DND-41 (cell line): ENCODE data around the gene PCDHGA10.

ENCODE experiments used
- ATAC-seq: fragments of 200-7000 bp; cut with Tn5 transposase; 3 replicates; pipeline ENCODE4 v1.9.1; 2021; ENCODE audit warnings: low read depth; ENCODE audit not compliant: insufficient read depth
- DNase-seq: peaks from one replicate; pipeline ENCODE4 v3.0.0-alpha.2; 2020
- H2AFZ ChIP-seq: 2 replicates; pipeline ENCODE4 v1.6.0; 2012; ENCODE audit warnings: low read depth, low read length
- H3K27ac ChIP-seq: 2 replicates; pipeline ENCODE4 v1.5.1; 2012; ENCODE audit warnings: low read length, inconsistent platforms
- H3K27me3 ChIP-seq: fragments of 200-600 bp; sonication (generic); 2 replicates; pipeline ENCODE4 v1.6.0; 2012; ENCODE audit warnings: low read length, mild to moderate bottlenecking, inconsistent platforms; ENCODE audit not compliant: insufficient read depth, poor library complexity
- H3K36me3 ChIP-seq: 2 replicates; pipeline ENCODE4 v1.5.1; 2012; ENCODE audit warnings: low read length, inconsistent platforms; ENCODE audit not compliant: insufficient read depth
- H3K4me1 ChIP-seq: 2 replicates; pipeline ENCODE4 v1.5.1; 2012; ENCODE audit warnings: mild to moderate bottlenecking, low read length; ENCODE audit not compliant: insufficient read depth
- H3K4me2 ChIP-seq: 2 replicates; pipeline ENCODE4 v1.6.0; 2012; ENCODE audit warnings: mild to moderate bottlenecking, moderate library complexity, low read length, inconsistent platforms; ENCODE audit not compliant: insufficient read depth
- H3K4me3 ChIP-seq, 2 experiments: fragments of 200-600 bp in 1 of 2; shearing (Covaris generic) in 1 of 2; 2 replicates each; pipeline ENCODE4 v1.5.1; 2012 to 2016; ENCODE audit warnings: inconsistent platforms in 2 of 2, low read length in 2 of 2, mild to moderate bottlenecking in 2 of 2, low read depth in 1 of 2, moderate library complexity in 1 of 2
- H3K79me2 ChIP-seq: 2 replicates; pipeline ENCODE4 v1.6.0; 2012; ENCODE audit warnings: low read length, inconsistent platforms; ENCODE audit not compliant: insufficient read depth
- H3K9ac ChIP-seq: 2 replicates; pipeline ENCODE4 v1.6.0; 2012; ENCODE audit warnings: low read depth, mild to moderate bottlenecking, inconsistent platforms, low read length, moderate library complexity
- H3K9me3 ChIP-seq: 2 replicates; pipeline ENCODE4 v1.5.1; 2012; ENCODE audit warnings: low read length, moderate library complexity, mild to moderate bottlenecking, inconsistent platforms; ENCODE audit not compliant: insufficient read depth, severe bottlenecking
- H4K20me1 ChIP-seq: 2 replicates; pipeline ENCODE4 v1.6.0; 2012; ENCODE audit warnings: low read length; ENCODE audit not compliant: insufficient read depth
- CTCF ChIP-seq: IDR thresholded peaks from 2 replicates; pipeline ENCODE4 v1.5.1; 2012; ENCODE audit warnings: borderline replicate concordance, low read length, moderate library complexity, mild to moderate bottlenecking; ENCODE audit not compliant: poor library complexity, severe bottlenecking; ENCODE audit errors: extremely low read depth
- EZH2 ChIP-seq: IDR thresholded peaks from 3 replicates; pipeline ENCODE4 v1.6.1; 2012; ENCODE audit warnings: borderline replicate concordance, low read depth, mild to moderate bottlenecking, moderate library complexity, low read length, inconsistent platforms; ENCODE audit not compliant: severe bottlenecking

PCDHGA10 gene

DNA sequence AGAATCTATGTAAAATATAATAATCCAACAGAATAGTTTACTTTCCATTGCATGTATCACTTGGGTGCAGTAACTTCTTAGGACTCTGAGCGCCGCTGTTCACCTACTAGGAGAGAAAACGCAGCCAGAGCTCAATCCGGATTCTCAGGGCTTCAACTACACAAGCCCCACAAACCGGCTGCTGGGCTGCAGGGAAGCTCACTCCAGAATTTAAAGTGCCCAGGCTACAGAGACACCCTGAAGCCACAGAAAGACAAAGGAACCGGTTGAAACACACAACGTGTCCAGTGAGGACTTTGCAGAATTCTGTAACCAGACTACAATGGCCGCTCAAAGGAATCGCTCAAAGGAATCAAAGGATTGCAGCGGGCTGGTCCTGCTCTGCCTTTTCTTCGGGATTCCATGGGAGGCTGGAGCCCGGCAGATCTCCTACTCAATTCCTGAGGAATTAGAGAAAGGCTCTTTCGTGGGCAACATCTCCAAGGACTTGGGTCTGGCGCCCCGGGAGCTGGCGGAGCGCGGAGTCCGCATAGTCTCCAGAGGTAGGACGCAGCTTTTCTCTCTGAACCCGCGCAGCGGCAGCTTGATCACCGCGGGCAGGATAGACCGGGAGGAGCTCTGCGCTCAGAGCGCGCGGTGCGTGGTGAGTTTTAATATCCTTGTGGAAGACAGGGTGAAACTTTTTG is at the start of gene PCDHGA10:
TSS of gene PCDHGA10 (plus strand) at position 134 of the 686 bp plus-strand sequence. CDS start at position 323, 189 bp downstream.
- ATAC-seq (peak; percentile 80), DNase-seq (peak; percentile 50)
- no peak within 1 kb of the TSS for H3K4me3 ChIP-seq
- no peaks in the 10 kb centered on the region for H4K20me1 ChIP-seq
- H3K9ac ChIP-seq: no peak within 1 kb of the TSS
- no peak within 1 kb of the TSS for H3K4me2 ChIP-seq
- no peaks in the 10 kb centered on the region for H3K27me3 ChIP-seq
- no peak within 1 kb of the TSS for H3K27ac ChIP-seq
- H3K79me2 ChIP-seq: no peaks in the 10 kb centered on the region
- H2AFZ ChIP-seq: peak within 1 kb of the TSS; percentile 49
- no peaks in the 10 kb centered on the region for H3K9me3 ChIP-seq
- H3K36me3 ChIP-seq: no peaks in the 10 kb centered on the region
- TF ChIP-seq EZH2 (no peak), CTCF (peak; percentile 65)
- no peaks in the 10 kb centered on the region for H3K4me1 ChIP-seq

DNA sequence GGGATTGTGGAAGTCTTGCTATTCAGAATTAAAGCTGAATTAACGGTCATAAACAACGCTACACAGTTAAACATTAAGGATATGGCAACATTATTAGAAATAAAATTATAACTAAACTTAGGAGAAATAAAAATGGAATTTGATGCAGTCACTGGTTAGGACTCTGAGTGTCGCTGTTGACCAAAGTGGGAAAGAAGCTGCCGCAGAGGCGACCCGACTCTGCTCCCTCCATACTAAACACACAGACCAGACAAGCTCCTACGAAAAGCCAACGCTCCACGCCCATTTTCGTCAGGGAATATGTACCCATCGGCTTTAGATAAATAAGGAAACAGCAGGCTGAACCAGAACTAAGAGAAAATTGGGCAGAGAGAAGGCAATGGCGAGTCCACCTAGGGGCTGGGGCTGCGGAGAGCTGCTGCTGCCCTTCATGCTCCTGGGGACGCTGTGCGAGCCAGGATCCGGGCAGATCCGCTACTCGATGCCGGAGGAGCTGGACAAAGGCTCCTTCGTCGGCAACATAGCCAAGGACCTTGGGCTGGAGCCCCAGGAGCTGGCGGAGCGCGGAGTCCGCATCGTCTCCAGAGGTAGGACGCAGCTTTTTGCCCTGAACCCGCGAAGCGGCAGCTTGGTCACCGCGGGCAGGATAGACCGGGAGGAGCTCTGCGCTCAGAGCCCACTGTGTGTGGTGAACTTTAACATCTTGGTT is 48.7 kb upstream of the PCDHGA10 start, which contains the start of gene PCDHGA5:
TSS of gene PCDHGA5 (plus strand) at position 211 of the 709 bp plus-strand sequence. CDS start at position 380, 169 bp downstream.
- H3K4me2 ChIP-seq: no peak within 1 kb of the TSS
- TF ChIP-seq EZH2 (no peak), CTCF (peak; percentile 8)
- no peaks in the 10 kb centered on the region for H3K9me3 ChIP-seq
- H3K27me3 ChIP-seq: no peaks in the 10 kb centered on the region
- ATAC-seq: no peak
- H4K20me1 ChIP-seq: no peaks in the 10 kb centered on the region
- no peak within 1 kb of the TSS for H2AFZ ChIP-seq
- no peak within 1 kb of the TSS for H3K4me3 ChIP-seq
- H3K79me2 ChIP-seq: no peaks in the 10 kb centered on the region
- H3K9ac ChIP-seq: no peak within 1 kb of the TSS
- no peak for DNase-seq
- no peak within 1 kb of the TSS for H3K27ac ChIP-seq
- H3K4me1 ChIP-seq: peaks cover 3% of the 10 kb centered on the region; the same call in 1 of the 2 replicates
- no peaks in the 10 kb centered on the region for H3K36me3 ChIP-seq

GRCh38 chr5:141366016-141366896 is 46.5 kb upstream of the PCDHGA10 start:
- H3K9ac ChIP-seq: no peak overlapping the region
- H3K4me1 ChIP-seq: no peaks in the 10 kb centered on the region
- no peak for DNase-seq
- H3K27ac ChIP-seq: no peak overlapping the region
- H3K36me3 ChIP-seq: no peaks in the 10 kb centered on the region
- no peak for ATAC-seq
- no peaks in the 10 kb centered on the region for H4K20me1 ChIP-seq
- H2AFZ ChIP-seq: no peak overlapping the region
- peaks cover 4% of the 10 kb centered on the region for H3K27me3 ChIP-seq
- TF ChIP-seq EZH2 (no peak), CTCF (no peak)
- no peaks in the 10 kb centered on the region for H3K9me3 ChIP-seq
- no peak overlapping the region for H3K4me3 ChIP-seq
- no peaks in the 10 kb centered on the region for H3K79me2 ChIP-seq
- no peak overlapping the region for H3K4me2 ChIP-seq
